Measurements from ENCODE around the gene PARS2. TPM values are rescaled to one million over a fixed set of nuclear protein-coding genes. Genes with fewer than 3 reads are reported as not detected.

PARS2 gene
- total RNA-seq, 1 experiment from 2014 or later, result 9.0 TPM

DNA sequence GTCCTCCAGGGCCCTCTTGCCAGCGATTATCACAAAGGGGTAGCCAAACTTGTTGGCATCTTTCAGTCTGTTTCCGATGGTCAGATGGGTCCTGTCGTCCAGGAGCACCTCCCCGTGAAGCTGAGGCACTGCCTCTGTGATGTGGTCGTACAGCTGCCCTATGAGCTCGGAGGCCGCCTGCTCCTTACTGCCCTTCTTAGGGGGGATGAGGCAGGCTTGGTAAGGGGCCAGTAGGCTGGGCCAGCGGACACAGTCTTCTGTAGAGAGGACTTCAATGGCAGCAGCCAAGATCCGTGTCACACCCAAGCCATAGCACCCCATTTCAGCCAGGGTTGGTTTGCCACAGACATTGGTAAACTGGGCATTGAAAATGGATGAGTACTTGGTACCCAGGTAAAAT lies 6.5 kb downstream of the PARS2 start:
- H3K9me3 Mint-ChIP-seq (ENCODE audit: low read depth, unreplicated experiment), result no peaks in the 10 kb centered on the region
- H3K27ac Mint-ChIP-seq (ENCODE audit: unreplicated experiment), result no peak overlapping the region
- no peak overlapping the region for H3K4me3 Mint-ChIP-seq (ENCODE audit: low read depth, unreplicated experiment)
- no peaks in the 10 kb centered on the region for H3K36me3 Mint-ChIP-seq (ENCODE audit: insufficient read depth, unreplicated experiment)
- CTCF ChIA-PET, result no interaction called here
- BruUV-seq (replicated peaks), result no TSS peak
- TF ChIP-seq, protein P1, sequence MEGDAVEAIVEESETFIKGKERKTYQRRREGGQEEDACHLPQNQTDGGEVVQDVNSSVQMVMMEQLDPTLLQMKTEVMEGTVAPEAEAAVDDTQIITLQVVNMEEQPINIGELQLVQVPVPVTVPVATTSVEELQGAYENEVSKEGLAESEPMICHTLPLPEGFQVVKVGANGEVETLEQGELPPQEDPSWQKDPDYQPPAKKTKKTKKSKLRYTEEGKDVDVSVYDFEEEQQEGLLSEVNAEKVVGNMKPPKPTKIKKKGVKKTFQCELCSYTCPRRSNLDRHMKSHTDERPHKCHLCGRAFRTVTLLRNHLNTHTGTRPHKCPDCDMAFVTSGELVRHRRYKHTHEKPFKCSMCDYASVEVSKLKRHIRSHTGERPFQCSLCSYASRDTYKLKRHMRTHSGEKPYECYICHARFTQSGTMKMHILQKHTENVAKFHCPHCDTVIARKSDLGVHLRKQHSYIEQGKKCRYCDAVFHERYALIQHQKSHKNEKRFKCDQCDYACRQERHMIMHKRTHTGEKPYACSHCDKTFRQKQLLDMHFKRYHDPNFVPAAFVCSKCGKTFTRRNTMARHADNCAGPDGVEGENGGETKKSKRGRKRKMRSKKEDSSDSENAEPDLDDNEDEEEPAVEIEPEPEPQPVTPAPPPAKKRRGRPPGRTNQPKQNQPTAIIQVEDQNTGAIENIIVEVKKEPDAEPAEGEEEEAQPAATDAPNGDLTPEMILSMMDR (IDR thresholded peaks at IDR 0.05; ENCODE audit: unreplicated experiment), result no peak
- peaks cover 3% of the 10 kb centered on the region for H3K4me1 Mint-ChIP-seq (ENCODE audit: low read depth, unreplicated experiment)
- DNase-seq, result no peak
- intact Hi-C loops (cut with micrococcal nuclease; ENCODE audit: unreplicated experiment), result no loop called here
- no peaks in the 10 kb centered on the region for H3K27me3 Mint-ChIP-seq (ENCODE audit: unreplicated experiment)

DNA sequence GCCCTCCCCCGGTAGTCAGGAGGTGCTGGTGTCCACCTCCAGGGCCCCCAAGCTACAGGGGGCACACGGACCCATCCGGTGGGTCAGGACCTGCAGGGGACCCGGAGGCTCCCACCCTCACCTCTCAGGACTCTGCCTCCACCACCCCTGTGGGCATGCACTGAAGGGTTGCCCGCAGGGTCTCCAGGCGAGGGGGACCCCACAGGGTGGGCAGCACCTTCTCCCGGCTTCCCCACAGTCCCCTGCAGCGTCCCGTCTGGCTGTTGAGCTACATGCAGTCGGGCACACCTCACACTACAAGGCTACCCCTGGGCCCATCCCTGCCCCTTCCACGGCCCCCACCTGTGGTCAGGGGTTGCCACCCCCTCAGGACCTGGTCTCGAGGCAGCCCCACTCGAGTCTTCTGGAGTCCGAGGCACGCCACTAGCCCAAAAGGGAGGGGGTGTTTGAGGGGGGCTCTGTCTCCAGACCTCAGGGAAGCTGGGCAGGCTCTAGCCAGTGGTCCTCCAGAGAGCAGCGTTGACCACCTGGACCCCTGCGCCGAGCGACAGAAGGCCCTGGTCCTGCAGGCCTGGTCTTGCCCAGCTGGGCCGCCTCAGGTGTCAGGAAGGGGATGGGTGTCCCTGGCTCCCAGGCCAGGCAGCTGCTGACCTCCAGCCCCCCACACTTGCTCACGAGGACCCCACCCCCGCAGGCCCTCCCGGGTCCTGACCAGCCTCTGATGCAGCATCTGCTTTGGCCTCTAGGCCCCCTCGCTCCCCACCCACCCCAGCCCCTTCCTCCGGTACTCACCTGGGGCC lies 9.6 kb downstream of the PARS2 start:
- DNase-seq, result no peak

DNA sequence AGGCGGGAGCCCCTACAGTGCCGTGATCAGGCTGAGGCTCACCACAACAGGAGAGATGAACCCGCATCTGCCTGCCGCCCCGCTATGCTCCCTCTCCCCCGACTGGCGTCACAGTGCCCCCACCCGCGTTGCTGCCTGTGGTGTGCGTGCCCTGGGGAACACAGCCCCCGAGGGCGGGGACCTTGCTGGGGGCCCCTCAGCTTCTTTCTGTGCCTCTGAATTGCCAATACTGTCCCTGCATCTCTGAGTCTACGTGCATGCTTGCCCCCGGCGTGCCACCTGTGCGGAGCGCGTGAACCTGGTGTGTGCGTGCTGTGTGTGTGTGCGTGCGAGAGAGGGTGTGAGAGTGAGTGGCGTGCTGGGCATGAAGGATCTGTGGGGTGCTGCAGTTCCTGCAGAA lies 10.3 kb downstream of the PARS2 start:
- CTCF ChIA-PET, result no interaction called here
- no peaks in the 10 kb centered on the region for H3K9me3 Mint-ChIP-seq (ENCODE audit: low read depth, unreplicated experiment)
- no peak for DNase-seq

More for the DNA sequence above, 9.6 kb downstream of the PARS2 start:
- no peaks in the 10 kb centered on the region for H3K4me1 Mint-ChIP-seq (ENCODE audit: low read depth, unreplicated experiment)
- no peak overlapping the region for H3K4me3 Mint-ChIP-seq (ENCODE audit: low read depth, unreplicated experiment)
- CTCF ChIA-PET, result interaction anchor here (1.2 kb wide), 1 partner anchor 29 kb away, joined by 3 read pairs; no protein-coding TSS in a partner anchor
- no peaks in the 10 kb centered on the region for H3K27me3 Mint-ChIP-seq (ENCODE audit: unreplicated experiment)
- no peaks in the 10 kb centered on the region for H3K36me3 Mint-ChIP-seq (ENCODE audit: insufficient read depth, unreplicated experiment)
- TF ChIP-seq, protein P1 (IDR thresholded peaks at IDR 0.05; ENCODE audit: unreplicated experiment), result no peak
- no peak overlapping the region for H3K27ac Mint-ChIP-seq (ENCODE audit: unreplicated experiment)
- intact Hi-C loops (cut with micrococcal nuclease; ENCODE audit: unreplicated experiment), result no loop called here
- H3K9me3 Mint-ChIP-seq (ENCODE audit: low read depth, unreplicated experiment), result no peaks in the 10 kb centered on the region
- no TSS peak for BruUV-seq (replicated peaks)

DNA sequence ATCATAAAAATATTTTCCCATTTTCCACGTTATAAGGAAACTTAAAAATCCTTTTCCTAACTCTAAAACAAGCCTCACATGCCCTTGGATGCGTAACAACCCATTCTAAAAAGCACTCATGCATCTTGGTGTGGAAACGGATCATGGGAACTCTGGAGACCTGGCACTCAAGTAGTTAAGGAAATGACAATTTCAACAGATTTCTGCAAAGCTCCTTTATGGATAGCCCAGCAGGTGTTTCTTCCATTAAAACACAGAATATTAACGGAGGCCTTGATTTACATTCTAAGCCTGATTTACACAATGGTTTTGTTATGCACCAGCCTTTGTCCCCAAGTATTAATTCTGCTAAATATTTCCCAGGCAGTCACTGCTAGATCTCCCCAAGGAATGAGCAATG lies 12.9 kb downstream of the PARS2 start:
- Mint-ChIP-seq H3K27ac (ENCODE audit: unreplicated experiment) (no peak overlapping the region), H3K4me1 (ENCODE audit: low read depth, unreplicated experiment) (no peaks in the 10 kb centered on the region), H3K4me3 (ENCODE audit: low read depth, unreplicated experiment) (no peak overlapping the region), H3K36me3 (ENCODE audit: insufficient read depth, unreplicated experiment) (no peaks in the 10 kb centered on the region), H3K27me3 (ENCODE audit: unreplicated experiment) (peaks cover 18% of the 10 kb centered on the region), H3K9me3 (ENCODE audit: low read depth, unreplicated experiment) (no peaks in the 10 kb centered on the region)
- intact Hi-C loops (cut with micrococcal nuclease; ENCODE audit: unreplicated experiment), result no loop called here
- no TSS peak for BruUV-seq (replicated peaks)
- no peak for DNase-seq
- TF ChIP-seq, protein P1 (IDR thresholded peaks at IDR 0.05; ENCODE audit: unreplicated experiment), result no peak
- CTCF ChIA-PET, result no interaction called here

More for the DNA sequence above, 10.3 kb downstream of the PARS2 start:
- BruUV-seq (replicated peaks), result no TSS peak
- H3K4me3 Mint-ChIP-seq (ENCODE audit: low read depth, unreplicated experiment), result no peak overlapping the region
- intact Hi-C loops (cut with micrococcal nuclease; ENCODE audit: unreplicated experiment), result no loop called here
- H3K36me3 Mint-ChIP-seq (ENCODE audit: insufficient read depth, unreplicated experiment), result no peaks in the 10 kb centered on the region
- no peaks in the 10 kb centered on the region for H3K4me1 Mint-ChIP-seq (ENCODE audit: low read depth, unreplicated experiment)
- H3K27ac Mint-ChIP-seq (ENCODE audit: unreplicated experiment), result no peak overlapping the region
- TF ChIP-seq, protein P1 (IDR thresholded peaks at IDR 0.05; ENCODE audit: unreplicated experiment), result no peak
- H3K27me3 Mint-ChIP-seq (ENCODE audit: unreplicated experiment), result no peaks in the 10 kb centered on the region

Data from Calu3 (cell line).